ENCODE measurements around the gene EIF5A2. TPM values are rescaled to one million over a fixed set of nuclear protein-coding genes. Genes with fewer than 3 reads are reported as not detected.
A peak's percentile ranks its signal among the peaks of the same experiment; 100 is the strongest.
"Not testable (repeated sequence)": the region's sequence is repeated elsewhere in the genome, so short reads cannot be mapped to it uniquely, and the experiment has no call there.

EIF5A2 gene
- total RNA-seq, result 10 to 100 TPM in 1 of 2 experiments, 1 to 10 TPM in 1; 9.6 to 11.2 TPM

DNA sequence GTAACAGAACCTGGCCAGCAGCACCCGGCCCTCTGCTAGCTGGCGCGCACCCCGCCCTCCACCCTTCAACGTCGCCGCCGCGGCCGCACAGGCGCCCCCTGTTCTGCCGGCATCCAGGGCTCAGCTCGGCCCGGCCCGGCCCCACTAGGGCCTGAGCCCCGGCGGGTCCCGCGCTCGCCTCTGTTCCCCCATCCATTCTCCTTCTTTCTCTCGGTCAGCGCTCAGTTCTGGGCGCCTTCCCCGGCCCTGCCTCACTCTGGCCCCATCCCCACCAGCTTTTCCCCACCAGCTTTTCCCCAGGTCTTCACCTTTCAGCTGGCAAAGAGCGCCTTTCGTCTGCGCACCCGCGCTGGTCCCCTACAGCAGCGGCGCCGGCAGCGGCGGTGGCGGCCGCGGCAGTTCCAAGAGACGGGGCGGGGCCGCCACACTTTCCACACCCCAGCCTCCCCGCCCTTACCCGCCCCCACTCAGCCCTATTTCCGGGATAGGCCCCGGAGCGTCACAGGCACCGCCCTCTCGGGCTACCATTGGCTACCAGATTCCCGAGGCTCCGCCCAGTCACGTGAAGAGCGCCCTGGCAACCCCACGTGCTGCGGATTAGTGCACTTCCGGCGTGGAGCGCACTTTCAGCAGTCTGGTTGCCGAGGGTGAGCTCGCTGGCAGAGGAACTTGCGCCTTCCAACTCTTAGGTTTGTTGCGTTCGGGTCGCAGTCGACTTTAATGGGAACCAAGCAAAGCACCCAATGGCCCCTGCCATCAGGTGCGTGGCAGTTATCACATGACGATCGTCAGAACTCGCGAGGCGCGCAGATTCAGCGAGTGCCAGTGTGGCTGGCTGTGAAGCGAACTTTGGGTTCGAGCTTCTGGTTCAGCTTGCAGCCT lies at the start of gene EIF5A2:
TSS of gene EIF5A2 (minus strand) at position 403 of the 882 bp plus-strand sequence. CDS start 831 bp downstream, outside the sequence.
- H3K4me1 Mint-ChIP-seq, result peaks cover 21% of the 10 kb centered on the region
- H3K27ac Mint-ChIP-seq, result peak within 1 kb of the TSS; percentile 90
- H3K36me3 Mint-ChIP-seq, result peaks cover 14% of the 10 kb centered on the region
- DNase-seq, result peak; percentile 93
- no peaks in the 10 kb centered on the region for H3K27me3 Mint-ChIP-seq
- peaks cover 15% of the 10 kb centered on the region for H3K9me3 Mint-ChIP-seq
- peak within 1 kb of the TSS; percentile 98 for H3K4me3 Mint-ChIP-seq

DNA sequence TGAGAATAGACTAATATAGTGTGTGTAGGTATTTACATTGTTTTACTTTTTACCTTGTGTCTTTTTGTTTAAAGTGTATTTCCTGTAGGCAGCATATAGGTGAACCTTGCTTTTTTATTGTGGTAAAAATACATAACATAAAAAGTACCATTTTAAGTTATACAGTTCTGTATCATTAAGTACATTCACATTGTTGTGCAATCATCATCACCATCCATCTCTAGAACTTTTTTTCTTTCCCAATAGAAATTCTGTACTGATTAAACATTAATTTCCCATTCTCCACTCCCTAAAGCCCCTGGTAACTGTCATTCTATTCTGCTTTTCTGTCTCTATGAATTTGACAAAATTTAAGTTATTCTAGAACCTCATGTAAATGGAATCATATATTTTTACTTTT lies 48.2 kb upstream of the EIF5A2 start:
- peaks cover 5% of the 10 kb centered on the region for H3K27me3 Mint-ChIP-seq
- no peak overlapping the region for H3K4me3 Mint-ChIP-seq

DNA sequence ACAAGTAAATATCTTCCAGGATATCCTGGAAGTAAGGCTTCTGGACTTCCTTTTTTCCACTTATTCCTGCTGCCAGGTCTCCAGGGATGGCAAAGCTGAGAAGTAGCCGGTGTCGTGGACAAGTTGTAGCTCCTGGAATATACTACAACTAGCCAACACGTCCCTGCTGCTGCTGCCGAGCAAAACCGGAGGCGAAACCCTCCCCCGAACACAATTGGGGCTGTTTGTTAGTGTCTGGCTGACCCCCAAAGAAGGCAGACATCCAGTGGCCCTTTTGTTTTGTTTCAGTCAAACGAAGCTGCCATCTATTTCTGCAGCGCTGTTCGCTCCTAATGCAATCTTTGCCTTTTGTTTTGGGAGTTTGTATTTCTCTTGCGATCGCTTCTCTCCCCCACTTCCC lies 45.3 kb upstream of the EIF5A2 start:
- H3K27ac Mint-ChIP-seq, result no peak overlapping the region
- DNase-seq, result no peak
- no peaks in the 10 kb centered on the region for H3K36me3 Mint-ChIP-seq
- no peaks in the 10 kb centered on the region for H3K9me3 Mint-ChIP-seq
- no peaks in the 10 kb centered on the region for H3K27me3 Mint-ChIP-seq
- H3K4me3 Mint-ChIP-seq, result no peak overlapping the region
- no peaks in the 10 kb centered on the region for H3K4me1 Mint-ChIP-seq

More for the DNA sequence above, 48.2 kb upstream of the EIF5A2 start:
- no peak overlapping the region for H3K27ac Mint-ChIP-seq
- no peak for DNase-seq
- no peaks in the 10 kb centered on the region for H3K9me3 Mint-ChIP-seq
- H3K4me1 Mint-ChIP-seq, result no peaks in the 10 kb centered on the region
- H3K36me3 Mint-ChIP-seq, result no peaks in the 10 kb centered on the region

DNA sequence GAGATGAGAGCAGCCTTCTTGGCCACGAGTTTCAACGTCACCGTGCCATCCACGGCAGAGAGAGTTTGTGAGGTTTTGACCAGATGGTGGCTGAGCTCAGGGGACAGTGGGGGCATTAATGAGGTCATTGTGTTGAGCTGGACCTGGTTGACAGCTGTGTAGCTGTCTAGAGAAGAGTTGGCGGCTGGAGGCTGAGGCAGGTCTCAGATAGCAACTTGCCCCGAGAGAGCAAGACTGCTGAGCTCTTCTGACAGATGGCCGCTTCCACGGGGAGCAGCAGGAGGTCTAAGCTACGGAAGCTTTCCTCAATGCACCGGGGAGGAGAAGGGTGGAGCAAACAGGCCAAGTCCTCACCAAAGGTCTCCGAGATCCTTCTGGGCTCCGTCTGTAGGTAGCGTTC lies 44.8 kb upstream of the EIF5A2 start:
- no peak for DNase-seq
- Mint-ChIP-seq H3K4me1 (no peaks in the 10 kb centered on the region), H3K4me3 (no peak overlapping the region), H3K27ac (no peak overlapping the region), H3K36me3 (no peaks in the 10 kb centered on the region), H3K27me3 (peaks cover 3% of the 10 kb centered on the region), H3K9me3 (no peaks in the 10 kb centered on the region)

DNA sequence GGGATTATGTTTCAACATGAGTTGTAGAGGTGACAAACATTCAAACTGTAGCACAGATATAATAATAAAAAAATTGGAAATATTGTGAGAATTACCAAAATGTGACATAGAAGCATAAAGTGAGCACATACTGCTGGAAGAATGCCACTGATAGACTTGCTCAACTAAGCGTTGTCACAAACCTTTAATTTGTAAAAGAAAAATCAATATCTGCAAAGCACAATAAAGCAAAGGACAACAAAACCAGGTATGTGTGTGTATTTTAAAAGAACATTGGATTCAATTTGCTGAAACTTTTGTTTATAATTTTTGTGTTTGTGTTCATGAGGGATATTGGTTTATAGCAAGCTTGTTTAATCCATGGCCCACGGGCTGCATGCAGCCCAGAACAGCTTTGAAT lies 40.8 kb upstream of the EIF5A2 start:
- H3K4me3 Mint-ChIP-seq, result no peak overlapping the region
- no peak for DNase-seq
- H3K36me3 Mint-ChIP-seq, result no peaks in the 10 kb centered on the region
- H3K27me3 Mint-ChIP-seq, result peaks cover 15% of the 10 kb centered on the region
- H3K27ac Mint-ChIP-seq, result no peak overlapping the region
- no peaks in the 10 kb centered on the region for H3K4me1 Mint-ChIP-seq
- no peaks in the 10 kb centered on the region for H3K9me3 Mint-ChIP-seq

DNA sequence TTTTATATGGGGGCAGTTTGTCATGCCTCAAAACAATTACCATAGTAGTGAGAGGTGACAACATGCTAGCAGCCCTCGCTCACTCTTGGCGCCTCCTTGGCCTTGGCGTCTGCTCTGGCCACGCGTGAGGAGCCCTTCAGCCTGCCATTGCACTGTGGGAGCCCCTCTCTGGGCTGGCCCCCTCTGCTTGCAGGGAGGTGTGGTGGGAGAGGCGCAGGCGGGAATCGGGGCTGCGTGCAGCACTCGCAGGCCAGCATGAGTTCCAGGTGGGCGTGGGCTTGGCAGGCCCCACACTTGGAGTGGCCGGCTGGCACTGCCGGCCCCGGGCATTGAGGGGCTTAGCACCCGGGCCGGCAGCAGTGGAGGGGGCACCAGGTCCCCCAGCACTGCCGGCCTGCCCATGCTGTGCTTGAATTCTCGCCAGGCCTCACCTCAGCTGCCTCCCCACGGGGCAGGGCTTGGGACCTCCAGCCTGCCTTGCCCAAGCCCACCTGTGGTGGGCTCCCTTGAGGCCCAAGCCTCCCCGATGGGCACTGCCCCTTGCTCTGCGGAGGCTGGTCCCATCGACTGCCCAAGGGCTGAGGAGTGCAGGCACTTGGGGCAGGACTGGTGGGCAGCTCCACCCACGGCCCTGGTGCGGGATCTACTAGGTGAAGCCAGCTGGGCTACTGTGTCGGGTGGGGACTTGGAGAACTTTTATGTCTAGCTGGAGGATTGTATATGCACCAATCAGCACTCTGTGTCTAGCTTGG lies 38.8 kb upstream of the EIF5A2 start:
- H3K4me3 Mint-ChIP-seq, result no peak overlapping the region
- DNase-seq, result no peak
- no peaks in the 10 kb centered on the region for H3K36me3 Mint-ChIP-seq
- H3K27me3 Mint-ChIP-seq, result peaks cover 15% of the 10 kb centered on the region
- H3K27ac Mint-ChIP-seq, result no peak overlapping the region
- peaks cover 3% of the 10 kb centered on the region for H3K9me3 Mint-ChIP-seq
- no peaks in the 10 kb centered on the region for H3K4me1 Mint-ChIP-seq

DNA sequence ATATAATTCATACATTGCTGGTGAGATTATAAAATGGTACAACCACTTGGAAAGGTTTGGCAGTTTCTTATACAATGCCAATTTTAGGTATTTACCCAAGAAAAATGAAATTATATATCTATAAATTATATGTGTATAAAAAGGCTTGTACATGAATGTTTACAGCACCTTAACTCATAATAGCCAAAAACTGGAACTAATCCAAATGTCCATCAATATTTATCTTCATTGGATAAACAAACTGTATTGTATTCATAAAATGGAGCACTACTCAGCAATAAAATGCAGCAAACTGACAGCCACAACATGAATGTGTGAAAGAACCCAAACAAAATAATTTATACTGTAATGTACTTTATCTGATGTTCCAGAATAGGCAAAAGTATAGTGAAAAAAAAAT lies 33.6 kb upstream of the EIF5A2 start:
- Mint-ChIP-seq H3K27me3 (peaks cover 26% of the 10 kb centered on the region), H3K4me1 (no peaks in the 10 kb centered on the region), H3K27ac (no peak overlapping the region), H3K36me3 (no peaks in the 10 kb centered on the region), H3K4me3 (no peak overlapping the region), H3K9me3 (peaks cover 15% of the 10 kb centered on the region)
- DNase-seq, result no peak

DNA sequence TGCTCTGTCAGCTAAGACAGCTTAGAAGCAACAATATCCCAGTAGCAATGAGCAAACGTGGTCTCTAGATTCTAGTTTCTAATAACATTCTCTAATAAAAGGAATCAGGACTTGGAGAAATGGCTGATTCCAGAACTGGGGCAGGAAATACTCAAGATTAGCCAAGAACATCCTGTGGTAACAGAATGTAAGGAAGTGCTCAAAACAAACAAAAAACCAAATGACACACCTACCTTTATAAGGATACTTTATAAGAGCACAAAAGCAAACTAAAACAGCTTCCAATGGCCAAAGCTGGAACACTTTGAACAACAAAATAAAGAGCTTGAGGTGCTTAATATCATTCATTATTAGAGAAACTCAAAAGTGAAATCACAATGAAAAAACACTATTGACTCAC lies 33.1 kb upstream of the EIF5A2 start:
- Mint-ChIP-seq H3K27me3 (peaks cover 25% of the 10 kb centered on the region), H3K36me3 (no peaks in the 10 kb centered on the region), H3K4me3 (no peak overlapping the region), H3K4me1 (no peaks in the 10 kb centered on the region), H3K9me3 (peaks cover 15% of the 10 kb centered on the region), H3K27ac (no peak overlapping the region)
- DNase-seq, result no peak

DNA sequence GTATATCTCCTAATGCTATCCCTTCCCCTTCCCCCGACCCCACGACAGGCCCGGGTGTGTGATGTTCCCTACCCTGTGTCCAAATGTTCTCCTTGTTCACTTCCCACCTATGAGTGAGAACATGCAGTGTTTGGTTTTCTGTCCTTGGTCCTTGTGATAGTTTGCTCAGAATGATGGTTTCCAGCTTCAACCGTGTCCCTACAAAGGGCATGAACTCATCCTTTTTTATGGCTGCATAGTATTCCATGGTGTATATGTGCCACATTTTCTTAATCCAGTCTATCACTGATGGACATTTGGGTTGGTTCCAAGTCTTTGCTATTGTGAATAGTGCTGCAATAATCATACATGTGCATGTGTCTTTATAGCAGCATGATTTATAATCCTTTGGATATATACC lies 24.6 kb upstream of the EIF5A2 start:
- H3K27me3 Mint-ChIP-seq, result peaks cover 28% of the 10 kb centered on the region
- H3K9me3 Mint-ChIP-seq, H3K36me3 Mint-ChIP-seq: not testable (repeated sequence)

DNA sequence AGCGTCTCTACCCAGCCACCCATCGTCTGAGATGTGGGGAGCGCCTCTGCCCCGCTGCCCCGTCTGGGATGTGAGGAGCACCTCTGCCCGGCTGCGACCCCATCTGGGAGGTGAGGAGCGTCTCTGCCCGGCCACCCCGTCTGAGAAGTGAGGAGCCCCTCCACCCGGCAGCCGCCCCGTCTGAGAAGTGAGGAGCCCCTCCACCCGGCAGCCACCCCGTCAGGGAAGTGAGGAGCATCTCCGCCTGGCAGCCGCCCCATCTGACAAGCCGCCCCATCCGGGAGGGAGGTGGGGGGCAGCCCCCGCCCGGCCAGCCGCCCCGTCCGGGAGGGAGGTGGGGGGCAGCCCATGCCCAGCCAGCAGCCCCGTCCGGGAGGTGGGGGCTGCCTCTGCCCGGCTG lies 15.1 kb upstream of the EIF5A2 start:
- not testable (repeated sequence) for H3K36me3 Mint-ChIP-seq, H3K4me1 Mint-ChIP-seq
- peaks cover 29% of the 10 kb centered on the region for H3K9me3 Mint-ChIP-seq

More for the DNA sequence above, 24.6 kb upstream of the EIF5A2 start:
- H3K4me3 Mint-ChIP-seq, H3K4me1 Mint-ChIP-seq, H3K27ac Mint-ChIP-seq, DNase-seq: not testable (repeated sequence)

DNA sequence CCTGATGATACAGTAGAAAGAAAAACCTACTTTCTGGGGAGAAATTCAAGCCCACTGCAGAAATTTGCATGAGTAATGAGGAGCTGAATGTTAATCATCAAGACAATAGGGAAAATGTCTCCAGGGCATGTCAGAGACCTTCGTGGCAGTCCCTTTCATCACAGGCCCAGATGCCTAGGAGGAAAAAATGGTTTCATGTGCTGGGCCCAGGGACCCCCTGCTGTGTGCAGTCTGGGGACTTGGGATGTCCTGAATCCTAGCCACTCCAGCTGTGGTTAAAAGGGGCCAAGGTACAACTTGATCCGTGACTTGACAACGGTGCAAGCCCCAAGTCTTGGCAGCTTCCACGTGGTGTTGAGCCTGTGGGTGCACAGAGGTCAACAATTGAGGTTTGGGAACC lies 10.3 kb upstream of the EIF5A2 start:
- Mint-ChIP-seq H3K9me3 (peaks cover 35% of the 10 kb centered on the region), H3K4me3 (no peak overlapping the region), H3K27me3 (peaks cover 4% of the 10 kb centered on the region), H3K27ac (no peak overlapping the region), H3K36me3 (peaks cover 10% of the 10 kb centered on the region), H3K4me1 (no peaks in the 10 kb centered on the region)
- no peak for DNase-seq

More for the DNA sequence above, 15.1 kb upstream of the EIF5A2 start:
- not testable (repeated sequence) for H3K27me3 Mint-ChIP-seq, H3K4me3 Mint-ChIP-seq, DNase-seq, H3K27ac Mint-ChIP-seq

DNA sequence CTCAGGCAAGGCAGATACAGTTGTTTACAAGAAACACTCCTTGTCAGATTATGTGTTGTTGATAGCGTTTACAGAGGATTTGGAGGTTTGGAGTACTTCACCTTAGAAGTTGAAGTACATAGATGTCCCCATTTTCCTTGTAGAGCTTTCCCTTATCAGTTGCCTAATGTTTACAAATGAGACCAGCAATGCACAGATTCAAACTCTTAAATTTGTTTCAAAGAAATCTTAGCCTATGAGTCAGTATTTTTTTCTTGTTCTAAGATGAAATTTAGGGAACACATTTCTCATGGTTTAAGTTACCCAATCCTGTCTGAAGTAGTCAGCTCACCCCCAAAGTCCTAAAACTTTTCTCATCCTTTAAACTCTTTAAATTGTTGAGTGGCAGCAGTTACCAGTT lies 6.3 kb upstream of the EIF5A2 start:
- no peak for DNase-seq
- Mint-ChIP-seq H3K9me3 (peaks cover 23% of the 10 kb centered on the region), H3K36me3 (peaks cover 7% of the 10 kb centered on the region), H3K27ac (no peak overlapping the region), H3K4me3 (no peak overlapping the region), H3K27me3 (no peaks in the 10 kb centered on the region), H3K4me1 (no peaks in the 10 kb centered on the region)

DNA sequence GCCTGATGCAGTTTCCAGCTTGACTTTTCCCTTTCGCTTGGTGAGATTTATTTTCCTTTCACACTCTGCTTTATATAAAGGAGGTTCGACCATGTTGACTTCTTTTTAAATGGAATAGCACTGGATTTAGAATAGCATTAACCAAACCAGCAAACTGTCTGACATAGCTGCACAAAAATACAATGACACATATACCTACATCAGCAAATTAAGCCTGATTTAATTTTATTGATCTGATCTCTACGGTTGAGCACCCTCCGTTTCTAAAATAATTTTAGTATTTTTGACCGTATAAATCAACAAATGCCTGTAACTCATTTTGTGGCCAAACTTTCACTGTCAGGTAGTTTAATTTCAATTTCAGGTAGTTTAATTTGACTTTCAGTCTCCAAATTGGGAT lies 5.8 kb upstream of the EIF5A2 start:
- Mint-ChIP-seq H3K27ac (no peak overlapping the region), H3K4me3 (no peak overlapping the region), H3K9me3 (peaks cover 28% of the 10 kb centered on the region), H3K4me1 (no peaks in the 10 kb centered on the region), H3K27me3 (no peaks in the 10 kb centered on the region), H3K36me3 (peaks cover 11% of the 10 kb centered on the region)
- DNase-seq, result no peak

DNA sequence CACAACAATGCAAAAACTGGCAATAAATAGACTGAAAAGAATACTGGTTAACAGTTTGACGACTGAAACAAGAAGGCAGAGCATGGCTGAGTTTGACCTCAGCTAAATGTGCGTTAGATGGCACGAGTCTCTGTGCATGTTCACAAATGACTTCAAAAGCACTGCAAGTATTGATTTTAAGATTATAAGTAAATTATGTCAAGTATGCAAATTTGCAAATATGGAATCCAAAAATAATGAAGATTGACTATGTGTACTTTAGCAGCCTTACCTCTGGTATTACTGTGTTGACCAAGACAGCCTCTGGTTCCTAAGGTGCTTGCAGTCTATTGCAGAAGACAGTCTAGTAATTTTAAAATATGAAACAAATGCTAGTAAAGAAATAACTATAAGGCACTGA lies 2.6 kb upstream of the EIF5A2 start:
- no peaks in the 10 kb centered on the region for H3K27me3 Mint-ChIP-seq
- no peak overlapping the region for H3K27ac Mint-ChIP-seq

DNA sequence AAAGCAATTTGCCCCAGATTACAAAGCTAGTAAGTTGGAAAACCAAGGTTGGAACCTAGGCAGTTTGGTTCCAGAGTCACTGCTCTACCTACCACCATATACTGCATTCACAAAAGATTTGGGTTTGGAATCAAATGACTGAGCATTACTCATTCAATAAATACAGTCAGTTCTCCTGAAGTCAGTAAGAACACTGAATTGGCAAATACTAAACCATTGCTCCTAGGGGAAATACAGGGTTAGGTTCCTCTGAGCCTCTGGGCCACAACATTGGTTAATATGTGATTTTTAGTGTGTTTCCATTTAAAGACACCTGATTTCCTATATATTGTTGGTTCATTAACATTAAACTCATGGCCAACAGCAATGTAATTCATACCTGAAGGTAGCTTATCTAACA lies 2.1 kb upstream of the EIF5A2 start:
- no peak for DNase-seq
- peaks cover 17% of the 10 kb centered on the region for H3K9me3 Mint-ChIP-seq
- peaks cover 20% of the 10 kb centered on the region for H3K4me1 Mint-ChIP-seq
- no peak overlapping the region for H3K27ac Mint-ChIP-seq
- H3K27me3 Mint-ChIP-seq, result no peaks in the 10 kb centered on the region
- peaks cover 12% of the 10 kb centered on the region for H3K36me3 Mint-ChIP-seq
- no peak overlapping the region for H3K4me3 Mint-ChIP-seq

More for the DNA sequence above, 2.6 kb upstream of the EIF5A2 start:
- H3K4me1 Mint-ChIP-seq, result peaks cover 16% of the 10 kb centered on the region
- no peak for DNase-seq
- H3K4me3 Mint-ChIP-seq, result no peak overlapping the region
- H3K36me3 Mint-ChIP-seq, result peaks cover 8% of the 10 kb centered on the region
- peaks cover 17% of the 10 kb centered on the region for H3K9me3 Mint-ChIP-seq
